Fibroblast of villous mesenchyme (primary cell): ENCODE results near the gene PRUNE1. TPM values are rescaled to one million over a fixed set of nuclear protein-coding genes. Genes with fewer than 3 reads are reported as not detected.

Experiments
- DNase-seq: peaks from one replicate; pipeline ENCODE4 v3.0.0-alpha.2; 2010; ENCODE audit warnings: low read depth
- H3K4me3 ChIP-seq: 2 replicates; pipeline ENCODE4 v1.5.1; 2011; ENCODE audit warnings: low read depth, mild to moderate bottlenecking, low read length
- total RNA-seq: library from RNA; depleted of rRNA; stranded (reverse); fragments of >200 nt; gene quantifications from 2 replicates; pipeline ENCODE4 v1.2.3, GENCODE V29; 2012
- TF ChIP-seq, protein P1 (sequence below): IDR thresholded peaks from 2 replicates; pipeline ENCODE4 v1.5.1; 2012; ENCODE audit warnings: low read depth, mild to moderate bottlenecking, low read length; ENCODE audit not compliant: insufficient read depth

Gene PRUNE1
- total RNA-seq, 1 donor = 12.1 TPM

DNA sequence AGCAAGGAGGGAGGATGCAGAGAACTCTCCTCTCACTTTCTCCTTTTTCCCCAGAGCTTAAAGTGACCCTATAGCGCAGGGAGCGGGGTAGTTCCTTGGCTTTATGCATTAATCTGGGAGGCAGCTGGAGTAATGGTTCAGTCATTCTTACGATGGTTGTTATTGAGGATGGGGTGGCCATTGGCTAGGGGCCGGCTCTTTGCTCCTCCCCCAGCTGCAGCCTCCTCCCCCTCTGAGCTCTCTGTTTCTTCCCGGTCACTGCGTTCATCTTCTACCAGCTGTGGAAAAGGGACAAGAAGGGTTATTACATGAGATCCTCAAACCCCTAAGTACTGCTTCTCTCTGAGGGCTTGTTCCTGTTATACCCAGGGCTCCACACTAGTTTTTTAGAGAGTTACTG lies 42.2 kb upstream of the PRUNE1 start:
- TF ChIP-seq, protein P1, sequence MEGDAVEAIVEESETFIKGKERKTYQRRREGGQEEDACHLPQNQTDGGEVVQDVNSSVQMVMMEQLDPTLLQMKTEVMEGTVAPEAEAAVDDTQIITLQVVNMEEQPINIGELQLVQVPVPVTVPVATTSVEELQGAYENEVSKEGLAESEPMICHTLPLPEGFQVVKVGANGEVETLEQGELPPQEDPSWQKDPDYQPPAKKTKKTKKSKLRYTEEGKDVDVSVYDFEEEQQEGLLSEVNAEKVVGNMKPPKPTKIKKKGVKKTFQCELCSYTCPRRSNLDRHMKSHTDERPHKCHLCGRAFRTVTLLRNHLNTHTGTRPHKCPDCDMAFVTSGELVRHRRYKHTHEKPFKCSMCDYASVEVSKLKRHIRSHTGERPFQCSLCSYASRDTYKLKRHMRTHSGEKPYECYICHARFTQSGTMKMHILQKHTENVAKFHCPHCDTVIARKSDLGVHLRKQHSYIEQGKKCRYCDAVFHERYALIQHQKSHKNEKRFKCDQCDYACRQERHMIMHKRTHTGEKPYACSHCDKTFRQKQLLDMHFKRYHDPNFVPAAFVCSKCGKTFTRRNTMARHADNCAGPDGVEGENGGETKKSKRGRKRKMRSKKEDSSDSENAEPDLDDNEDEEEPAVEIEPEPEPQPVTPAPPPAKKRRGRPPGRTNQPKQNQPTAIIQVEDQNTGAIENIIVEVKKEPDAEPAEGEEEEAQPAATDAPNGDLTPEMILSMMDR = no peak

DNA sequence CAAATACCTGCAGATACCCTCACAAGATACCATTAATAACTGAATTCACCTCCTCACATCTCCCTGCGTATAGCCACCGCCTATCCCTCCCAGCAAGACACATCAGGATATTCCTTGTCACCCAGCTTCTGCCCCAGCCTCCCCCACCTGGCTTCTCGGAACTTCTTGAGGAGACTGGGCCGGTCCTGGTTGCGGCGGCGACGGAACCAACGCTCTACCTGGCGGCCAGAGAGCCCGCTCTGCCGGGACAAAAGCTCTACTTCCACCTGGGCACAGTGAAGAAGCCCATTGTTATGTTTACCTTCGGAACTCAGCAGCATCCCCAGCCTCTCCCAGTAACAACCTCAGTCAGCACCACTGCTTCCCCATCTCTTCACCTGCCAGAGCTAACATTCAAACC lies 40.3 kb upstream of the PRUNE1 start:
- no peak overlapping the region for H3K4me3 ChIP-seq
- no peak for DNase-seq
- TF ChIP-seq, protein P1 = no peak

More for the DNA sequence above, 42.2 kb upstream of the PRUNE1 start:
- no peak overlapping the region for H3K4me3 ChIP-seq
- DNase-seq = no peak

DNA sequence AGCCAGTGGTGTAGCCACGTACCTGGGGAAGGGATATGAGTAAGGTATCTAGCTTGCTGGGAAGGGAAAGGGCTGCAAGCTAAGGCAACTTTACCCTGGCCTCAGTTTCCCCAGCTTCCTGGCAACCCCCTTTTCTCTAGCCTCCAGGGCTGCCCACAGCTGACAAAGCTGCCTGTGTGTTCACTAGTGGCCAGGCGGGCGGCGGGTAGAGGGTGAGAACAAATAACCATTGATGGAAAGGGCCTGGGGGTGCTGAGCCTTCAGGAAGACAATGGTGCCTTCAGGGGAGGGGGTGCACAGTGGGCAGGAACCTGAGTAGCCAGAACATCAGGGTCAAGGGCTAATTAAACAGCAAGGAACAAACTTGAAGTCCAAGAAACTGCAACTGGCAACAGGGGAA lies 39.8 kb upstream of the PRUNE1 start:
- no peak overlapping the region for H3K4me3 ChIP-seq
- TF ChIP-seq, protein P1 = no peak
- DNase-seq = no peak

DNA sequence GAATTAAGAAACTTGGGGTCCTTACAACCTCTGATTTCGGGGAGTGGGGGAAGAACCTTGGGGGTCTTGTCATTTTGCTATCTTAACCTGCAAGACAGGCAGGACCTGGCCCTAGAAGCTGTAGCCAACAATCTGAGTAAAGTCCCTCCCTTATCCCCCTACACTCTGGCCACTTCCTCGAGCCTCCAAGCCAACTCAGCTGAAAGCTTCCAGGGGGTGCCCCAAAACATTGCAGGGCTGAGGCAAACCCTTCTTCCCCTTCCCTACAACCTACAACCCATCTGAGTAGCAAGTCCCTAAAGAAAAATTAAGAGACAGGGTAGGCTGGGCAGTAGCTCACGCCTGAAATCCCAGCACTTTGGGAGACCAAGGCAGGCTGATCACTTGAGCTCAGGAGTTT lies 38.6 kb upstream of the PRUNE1 start:
- H3K4me3 ChIP-seq = no peak overlapping the region

DNA sequence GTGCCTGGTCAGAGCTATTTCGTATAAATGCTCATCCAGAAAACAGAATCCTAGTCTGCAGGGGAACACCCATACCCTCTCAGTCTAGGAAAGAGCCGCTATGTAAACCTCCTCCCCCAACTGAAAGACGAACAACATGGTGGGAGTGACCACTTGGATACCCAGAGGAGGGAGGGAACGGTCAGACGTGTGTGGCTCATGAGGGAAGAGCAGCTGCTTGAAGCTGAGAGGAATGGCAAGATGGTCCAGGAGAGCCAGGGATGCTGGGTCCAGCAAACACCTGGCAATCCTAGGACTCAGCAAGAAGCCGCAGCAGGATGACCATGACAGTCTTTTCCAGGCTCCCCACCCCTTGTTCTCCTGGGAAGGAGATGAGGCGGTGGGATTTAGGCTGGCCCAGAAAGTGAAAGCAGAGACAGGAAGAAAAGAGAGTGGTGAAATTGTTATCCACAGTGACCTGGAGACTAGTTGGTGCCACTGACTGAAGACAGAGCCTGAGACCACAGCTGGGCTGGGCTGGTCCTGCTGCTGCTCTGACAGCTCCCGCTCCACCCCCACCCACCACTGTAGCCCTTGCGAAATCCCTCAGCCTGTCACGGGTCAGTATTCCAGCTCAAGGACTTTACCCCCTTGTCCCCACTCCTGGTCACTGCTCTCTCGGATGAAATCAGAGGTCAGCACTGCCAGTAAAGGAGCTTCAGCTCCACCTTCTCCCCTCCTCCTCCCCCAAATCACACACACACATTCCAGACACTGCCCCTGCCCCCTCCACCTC lies 37.3 kb upstream of the PRUNE1 start:
- peak; percentile 90 for DNase-seq
- TF ChIP-seq, protein P1 = no peak
- H3K4me3 ChIP-seq = peak overlapping the region; percentile 86

More for the DNA sequence above, 38.6 kb upstream of the PRUNE1 start:
- DNase-seq = no peak
- TF ChIP-seq, protein P1 = no peak

DNA sequence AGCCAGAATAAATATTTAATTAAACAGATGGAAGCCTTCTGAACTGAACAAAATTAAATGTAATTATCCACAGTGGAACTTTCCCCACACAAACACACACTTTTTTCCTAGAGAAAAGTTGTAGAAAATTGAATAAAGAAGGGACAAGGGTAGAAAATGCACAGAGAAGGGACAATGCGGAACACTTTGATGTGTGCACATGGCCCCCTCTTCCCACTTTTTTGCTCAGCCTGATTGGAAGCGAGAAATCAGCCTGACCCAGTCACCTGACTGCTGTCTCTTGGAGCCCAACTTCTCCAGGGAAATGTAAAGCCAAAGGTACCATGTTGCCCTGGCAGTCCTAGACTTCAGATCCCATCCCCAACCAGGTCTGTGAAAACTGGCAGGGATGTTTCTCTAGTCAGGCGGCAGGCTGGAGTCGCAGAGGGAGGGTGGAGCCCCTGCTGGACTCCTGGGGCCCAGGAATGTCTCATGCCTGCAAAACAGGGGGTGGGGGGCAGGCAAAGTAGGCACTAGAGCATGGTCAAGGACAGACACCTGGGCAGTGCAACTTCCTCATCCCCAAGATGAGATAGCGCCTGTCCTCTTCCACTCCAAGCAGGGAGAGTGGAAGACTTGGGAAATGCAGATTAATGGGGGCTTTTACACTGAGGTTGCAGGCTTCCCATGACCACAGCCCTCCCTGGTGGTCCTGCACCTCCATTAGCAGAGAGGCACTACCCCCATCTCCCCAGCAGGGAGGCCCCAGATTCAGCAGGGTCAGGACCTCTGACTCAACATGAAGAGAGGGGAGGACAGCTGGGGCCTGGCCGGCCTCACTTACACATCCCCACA lies 36.4 kb upstream of the PRUNE1 start:
- peak overlapping the region; percentile 86 for H3K4me3 ChIP-seq
- DNase-seq = peak; percentile 26
- TF ChIP-seq, protein P1 = no peak
